ENCODE results near the gene EBPL. TPM values are rescaled to one million over a fixed set of nuclear protein-coding genes. Genes with fewer than 3 reads are reported as not detected.
"Not testable (repeated sequence)": the region's sequence is repeated elsewhere in the genome, so short reads cannot be mapped to it uniquely, and the experiment has no call there.

EBPL gene
- total RNA-seq, 1 experiment from 2014 or later = 60.9 TPM

DNA sequence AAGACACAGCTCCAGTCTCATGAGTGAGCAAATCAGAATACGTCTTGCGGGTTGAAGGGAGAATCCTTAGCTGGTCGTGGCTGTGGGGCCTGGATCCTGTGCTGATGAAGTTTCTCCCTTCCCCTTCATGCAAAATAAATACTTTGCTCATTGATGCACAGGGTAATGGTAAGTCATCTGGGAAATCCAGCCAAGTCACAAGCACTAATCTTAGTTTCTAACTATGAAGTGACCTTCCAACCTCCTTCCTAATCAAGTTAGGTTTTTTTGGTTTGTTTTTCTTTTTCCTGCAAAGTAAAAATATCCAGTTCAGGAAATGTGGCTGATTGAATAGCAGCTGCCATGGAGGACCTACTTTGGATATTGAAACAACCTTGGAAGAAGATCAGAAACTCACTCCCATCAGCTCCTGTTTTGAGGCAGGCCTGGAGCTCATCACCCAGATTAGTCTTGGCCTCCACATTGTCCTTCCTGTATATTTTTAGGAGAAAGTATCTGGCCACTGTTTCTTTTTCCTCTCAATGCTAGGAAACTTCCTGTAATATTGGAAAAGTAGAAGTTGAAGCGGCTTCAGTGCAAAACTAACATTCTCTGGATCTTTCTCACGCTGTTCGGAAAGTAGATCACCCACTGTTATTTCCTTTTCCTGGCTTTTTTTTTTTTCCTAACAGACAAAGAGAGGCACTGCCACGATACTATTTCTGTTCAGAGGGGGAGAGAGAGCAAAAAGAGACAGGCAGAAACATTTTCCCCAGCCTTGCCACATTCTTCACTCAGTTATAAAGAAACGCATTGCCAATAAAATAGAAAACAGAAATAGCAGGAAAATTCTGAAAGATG lies 75.2 kb downstream of the EBPL start:
- BruUV-seq (replicated peaks) = no TSS peak
- ATAC-seq (no peak), DNase-seq (ENCODE audit: low read depth, low spot score) (no peak)
- POLR2A ChIA-PET = no interaction called here
- in situ Hi-C loops (cut with HindIII; ENCODE audit: low pct_unique_long_range_greater_than_20kb, low sequenced_read_pairs) (no loop called here), intact Hi-C loops (cut with micrococcal nuclease; ENCODE audit: unreplicated experiment) (no loop called here)
- TF ChIP-seq POLR2AphosphoS5 (IDR thresholded peaks at IDR 0.05; ENCODE audit: low read depth, low read length) (no peak), TCF7L2 (IDR thresholded peaks at IDR 0.05; ENCODE audit: low read depth, low read length) (no peak), SIN3A (IDR thresholded peaks at IDR 0.05; ENCODE audit: borderline replicate concordance, insufficient read depth, low read depth, low read length) (no peak)
- TF ChIP-seq, protein P1, sequence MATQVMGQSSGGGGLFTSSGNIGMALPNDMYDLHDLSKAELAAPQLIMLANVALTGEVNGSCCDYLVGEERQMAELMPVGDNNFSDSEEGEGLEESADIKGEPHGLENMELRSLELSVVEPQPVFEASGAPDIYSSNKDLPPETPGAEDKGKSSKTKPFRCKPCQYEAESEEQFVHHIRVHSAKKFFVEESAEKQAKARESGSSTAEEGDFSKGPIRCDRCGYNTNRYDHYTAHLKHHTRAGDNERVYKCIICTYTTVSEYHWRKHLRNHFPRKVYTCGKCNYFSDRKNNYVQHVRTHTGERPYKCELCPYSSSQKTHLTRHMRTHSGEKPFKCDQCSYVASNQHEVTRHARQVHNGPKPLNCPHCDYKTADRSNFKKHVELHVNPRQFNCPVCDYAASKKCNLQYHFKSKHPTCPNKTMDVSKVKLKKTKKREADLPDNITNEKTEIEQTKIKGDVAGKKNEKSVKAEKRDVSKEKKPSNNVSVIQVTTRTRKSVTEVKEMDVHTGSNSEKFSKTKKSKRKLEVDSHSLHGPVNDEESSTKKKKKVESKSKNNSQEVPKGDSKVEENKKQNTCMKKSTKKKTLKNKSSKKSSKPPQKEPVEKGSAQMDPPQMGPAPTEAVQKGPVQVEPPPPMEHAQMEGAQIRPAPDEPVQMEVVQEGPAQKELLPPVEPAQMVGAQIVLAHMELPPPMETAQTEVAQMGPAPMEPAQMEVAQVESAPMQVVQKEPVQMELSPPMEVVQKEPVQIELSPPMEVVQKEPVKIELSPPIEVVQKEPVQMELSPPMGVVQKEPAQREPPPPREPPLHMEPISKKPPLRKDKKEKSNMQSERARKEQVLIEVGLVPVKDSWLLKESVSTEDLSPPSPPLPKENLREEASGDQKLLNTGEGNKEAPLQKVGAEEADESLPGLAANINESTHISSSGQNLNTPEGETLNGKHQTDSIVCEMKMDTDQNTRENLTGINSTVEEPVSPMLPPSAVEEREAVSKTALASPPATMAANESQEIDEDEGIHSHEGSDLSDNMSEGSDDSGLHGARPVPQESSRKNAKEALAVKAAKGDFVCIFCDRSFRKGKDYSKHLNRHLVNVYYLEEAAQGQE (IDR thresholded peaks at IDR 0.05; ENCODE audit: insufficient read depth in 1 of 2, low read depth in 2 of 2, low read length in 1 of 2) = no peak
- TF ChIP-seq, protein P2, sequence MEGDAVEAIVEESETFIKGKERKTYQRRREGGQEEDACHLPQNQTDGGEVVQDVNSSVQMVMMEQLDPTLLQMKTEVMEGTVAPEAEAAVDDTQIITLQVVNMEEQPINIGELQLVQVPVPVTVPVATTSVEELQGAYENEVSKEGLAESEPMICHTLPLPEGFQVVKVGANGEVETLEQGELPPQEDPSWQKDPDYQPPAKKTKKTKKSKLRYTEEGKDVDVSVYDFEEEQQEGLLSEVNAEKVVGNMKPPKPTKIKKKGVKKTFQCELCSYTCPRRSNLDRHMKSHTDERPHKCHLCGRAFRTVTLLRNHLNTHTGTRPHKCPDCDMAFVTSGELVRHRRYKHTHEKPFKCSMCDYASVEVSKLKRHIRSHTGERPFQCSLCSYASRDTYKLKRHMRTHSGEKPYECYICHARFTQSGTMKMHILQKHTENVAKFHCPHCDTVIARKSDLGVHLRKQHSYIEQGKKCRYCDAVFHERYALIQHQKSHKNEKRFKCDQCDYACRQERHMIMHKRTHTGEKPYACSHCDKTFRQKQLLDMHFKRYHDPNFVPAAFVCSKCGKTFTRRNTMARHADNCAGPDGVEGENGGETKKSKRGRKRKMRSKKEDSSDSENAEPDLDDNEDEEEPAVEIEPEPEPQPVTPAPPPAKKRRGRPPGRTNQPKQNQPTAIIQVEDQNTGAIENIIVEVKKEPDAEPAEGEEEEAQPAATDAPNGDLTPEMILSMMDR (IDR thresholded peaks at IDR 0.05) = no peak
- Histone ChIP-seq H3K36me3 (ENCODE audit: control insufficient read depth, insufficient read depth, low read length) (no peaks in the 10 kb centered on the region), H3K9me3 (ENCODE audit: control insufficient read depth, insufficient read depth, low read depth, low read length) (no peaks in the 10 kb centered on the region), H3K4me1 (ENCODE audit: control insufficient read depth, insufficient read depth, low read length) (no peaks in the 10 kb centered on the region), H3K27me3 (ENCODE audit: control insufficient read depth, insufficient read depth, low read length) (no peaks in the 10 kb centered on the region), H3K4me3 (ENCODE audit: low read depth in 2 of 2, low read length in 2 of 2) (no peak overlapping the region), H3K27ac (ENCODE audit: low read length) (no peak overlapping the region)
- CTCF ChIA-PET = no interaction called here

DNA sequence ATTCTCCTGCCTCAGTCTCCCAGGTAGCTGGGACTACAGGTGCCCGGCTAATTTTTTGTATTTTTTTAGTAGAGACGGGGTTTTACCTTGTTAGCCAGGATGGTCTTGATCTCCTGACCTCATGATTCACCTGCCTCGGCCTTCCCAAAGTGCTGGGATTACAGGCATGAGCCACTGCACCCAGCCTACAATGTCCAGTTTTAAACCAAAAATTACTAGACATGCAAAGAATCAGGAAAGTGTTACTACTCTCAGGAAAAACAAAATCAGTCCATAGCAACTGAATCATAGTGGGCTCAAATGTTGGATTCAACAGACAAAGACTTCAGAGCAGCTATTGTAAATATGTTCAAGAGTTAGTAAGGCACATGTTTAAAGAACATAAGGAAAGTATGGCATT lies 79.2 kb downstream of the EBPL start:
- H3K27me3 ChIP-seq (ENCODE audit: control insufficient read depth, insufficient read depth, low read length); H3K4me3 ChIP-seq (ENCODE audit: low read depth in 2 of 2, low read length in 2 of 2); POLR2A ChIA-PET; DNase-seq (ENCODE audit: low read depth, low spot score); H3K27ac ChIP-seq (ENCODE audit: low read length); H3K4me1 ChIP-seq (ENCODE audit: control insufficient read depth, insufficient read depth, low read length); ATAC-seq; H3K9me3 ChIP-seq (ENCODE audit: control insufficient read depth, insufficient read depth, low read depth, low read length); H3K36me3 ChIP-seq (ENCODE audit: control insufficient read depth, insufficient read depth, low read length); in situ Hi-C loops (cut with HindIII; ENCODE audit: low pct_unique_long_range_greater_than_20kb, low sequenced_read_pairs); CTCF ChIA-PET; BruUV-seq (replicated peaks); intact Hi-C loops (cut with micrococcal nuclease; ENCODE audit: unreplicated experiment): not testable (repeated sequence)

Other genes with a start within 250 kb of the EBPL start
- gene CAB39L, start 247.4 kb downstream of the EBPL start, total RNA-seq (2021; ENCODE audit: unreplicated experiment) = 6.6 TPM
- 6.1 TPM for gene SETDB2, start 247.2 kb downstream of the EBPL start, total RNA-seq (2021; ENCODE audit: unreplicated experiment)
- gene PHF11, start 195.5 kb downstream of the EBPL start, total RNA-seq (2021; ENCODE audit: unreplicated experiment) = 15.7 TPM
- 14.8 TPM for gene RCBTB1, start 105.9 kb downstream of the EBPL start, total RNA-seq (2021; ENCODE audit: unreplicated experiment)
- gene ARL11, start 63.0 kb downstream of the EBPL start, total RNA-seq (2021; ENCODE audit: unreplicated experiment) = not detected
- 36.8 TPM for gene KPNA3, start 101.2 kb upstream of the EBPL start, total RNA-seq (2021; ENCODE audit: unreplicated experiment)
- gene SPRYD7, start 244.9 kb upstream of the EBPL start, total RNA-seq (2021; ENCODE audit: unreplicated experiment) = 6.2 TPM